NCI-H226 (cell line): ENCODE measurements around the gene TUBA1C.
"Not testable (repeated sequence)": the region's sequence is repeated elsewhere in the genome, so short reads cannot be mapped to it uniquely, and the experiment has no call there.

Experiments
- DNase-seq: peaks from one replicate; pipeline ENCODE4 v3.0.0-alpha.2; 2015

TUBA1C gene

GRCh38 chr12:49320411-49321103 is 55.7 kb downstream of the TUBA1C start:
- not testable (repeated sequence) for DNase-seq

- no peak for DNase-seq
Measured at GRCh38 chr12:49322367-49322707, 57.5 kb downstream of the TUBA1C start.

GRCh38 chr12:49322708-49323523 is 58.0 kb downstream of the TUBA1C start, which contains the start of gene TROAP:
TSS of gene TROAP (plus strand) at chr12:49323255. CDS start at chr12:49323609, 354 bp downstream.
- DNase-seq = peak; percentile 99

GRCh38 chr12:49323524-49324097 is 58.7 kb downstream of the TUBA1C start:
- DNase-seq = no peak
